Measurements from ENCODE around the gene KCTD21. TPM values are rescaled to one million over a fixed set of nuclear protein-coding genes. Genes with fewer than 3 reads are reported as not detected.
A peak's percentile ranks its signal among the peaks of the same experiment; 100 is the strongest.

The KCTD21 gene
- total and polyA plus RNA-seq, 8 donors = 2.9 to 62.4 (median 3.7) TPM; not detected in 1

DNA sequence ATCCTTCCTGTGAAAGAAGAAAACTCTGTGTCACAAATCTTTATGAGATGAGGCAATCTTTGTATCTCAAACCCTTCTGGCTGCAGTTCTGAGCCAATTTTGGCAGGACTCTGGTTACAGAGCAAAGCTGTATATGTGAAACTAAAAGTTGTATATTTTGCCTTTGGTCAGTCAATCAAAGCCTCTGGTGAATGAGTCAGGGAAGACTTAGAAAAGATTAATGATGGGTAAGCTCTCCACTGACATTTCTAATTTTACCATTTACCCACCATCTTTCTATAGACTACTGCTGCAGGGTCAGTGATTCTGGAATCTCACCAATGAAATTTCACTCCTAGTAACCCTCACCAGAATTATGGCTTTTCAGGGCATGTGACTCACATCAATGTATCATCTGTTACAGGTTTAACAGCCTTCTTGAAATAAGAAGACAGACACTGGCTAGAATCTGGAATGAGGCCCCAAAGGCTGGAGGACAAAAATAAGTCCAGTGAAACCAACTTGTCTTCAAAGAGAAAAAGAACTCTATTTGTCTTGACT lies 43.6 kb upstream of the KCTD21 start:
- DNase-seq = peak in 1 of 2 donors; percentile 52
- H3K9me3 ChIP-seq = no peaks in the 10 kb centered on the region
- intact Hi-C loops (cut with DNase I; ENCODE audit: low total_unique reads) = no loop called here
- H3K4me3 ChIP-seq = no peak overlapping the region
- no peak overlapping the region for H3K27ac ChIP-seq
- H3K36me3 ChIP-seq = no peaks in the 10 kb centered on the region
- TF ChIP-seq POLR2A (IDR thresholded peaks at IDR 0.05) (no peak), POLR2AphosphoS5 (IDR thresholded peaks at IDR 0.05) (peak in 1 of 3 donors; percentile 13)
- no peaks in the 10 kb centered on the region for H3K27me3 ChIP-seq
- H3K4me1 ChIP-seq = peaks cover 0 to 25% (median 12%) of the 10 kb centered on the region in 4 donors

DNA sequence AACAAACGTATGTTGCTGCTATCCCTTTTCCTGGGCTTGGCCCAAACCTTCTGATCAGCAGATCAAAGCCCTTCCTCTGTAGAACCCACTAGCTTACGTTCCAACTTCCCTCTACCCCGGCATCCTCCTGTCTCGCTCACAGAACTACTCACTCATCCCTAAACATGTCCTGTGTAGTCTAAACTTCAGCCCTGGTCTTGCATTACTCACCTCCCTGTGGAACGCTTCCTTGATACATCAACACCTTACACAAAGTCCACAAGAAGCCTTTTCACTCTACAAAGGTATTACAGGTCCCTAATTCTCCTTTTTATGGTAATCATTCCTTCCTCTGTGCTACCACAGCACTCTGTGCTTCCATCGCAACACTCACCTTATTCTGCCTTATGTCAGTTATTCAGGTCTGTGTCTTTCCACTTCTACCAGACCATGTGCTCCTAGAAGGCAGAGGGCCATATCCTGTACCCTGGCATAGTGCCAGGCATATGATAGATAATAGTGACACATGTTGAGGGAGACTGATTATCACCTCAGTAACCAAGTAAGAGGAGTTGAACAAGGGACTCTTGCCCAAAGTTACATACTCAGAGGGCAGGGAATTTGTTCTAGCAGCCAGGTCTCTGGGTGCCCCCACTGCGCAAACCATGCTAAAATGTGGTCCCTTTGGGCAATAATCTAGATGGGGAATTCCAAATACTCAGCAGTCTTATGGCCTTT lies 41.9 kb upstream of the KCTD21 start:
- no peak overlapping the region for H3K27ac ChIP-seq
- WGBS, 5 donors = 80 to 88% (median 84%) methylated on average over 7 of the region's 7 CpGs
- peaks cover 0 to 17% (median 15%) of the 10 kb centered on the region in 4 donors for H3K36me3 ChIP-seq
- H3K4me1 ChIP-seq = peaks cover 0 to 25% (median 12%) of the 10 kb centered on the region in 4 donors
- intact Hi-C loops (cut with DNase I; ENCODE audit: low total_unique reads) = no loop called here
- no peak for DNase-seq
- H3K9me3 ChIP-seq = no peaks in the 10 kb centered on the region
- TF ChIP-seq, protein P1, sequence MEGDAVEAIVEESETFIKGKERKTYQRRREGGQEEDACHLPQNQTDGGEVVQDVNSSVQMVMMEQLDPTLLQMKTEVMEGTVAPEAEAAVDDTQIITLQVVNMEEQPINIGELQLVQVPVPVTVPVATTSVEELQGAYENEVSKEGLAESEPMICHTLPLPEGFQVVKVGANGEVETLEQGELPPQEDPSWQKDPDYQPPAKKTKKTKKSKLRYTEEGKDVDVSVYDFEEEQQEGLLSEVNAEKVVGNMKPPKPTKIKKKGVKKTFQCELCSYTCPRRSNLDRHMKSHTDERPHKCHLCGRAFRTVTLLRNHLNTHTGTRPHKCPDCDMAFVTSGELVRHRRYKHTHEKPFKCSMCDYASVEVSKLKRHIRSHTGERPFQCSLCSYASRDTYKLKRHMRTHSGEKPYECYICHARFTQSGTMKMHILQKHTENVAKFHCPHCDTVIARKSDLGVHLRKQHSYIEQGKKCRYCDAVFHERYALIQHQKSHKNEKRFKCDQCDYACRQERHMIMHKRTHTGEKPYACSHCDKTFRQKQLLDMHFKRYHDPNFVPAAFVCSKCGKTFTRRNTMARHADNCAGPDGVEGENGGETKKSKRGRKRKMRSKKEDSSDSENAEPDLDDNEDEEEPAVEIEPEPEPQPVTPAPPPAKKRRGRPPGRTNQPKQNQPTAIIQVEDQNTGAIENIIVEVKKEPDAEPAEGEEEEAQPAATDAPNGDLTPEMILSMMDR (IDR thresholded peaks at IDR 0.05) = no peak
- TF ChIP-seq POLR2A (IDR thresholded peaks at IDR 0.05) (no peak), EP300 (IDR thresholded peaks at IDR 0.05) (no peak), POLR2AphosphoS5 (IDR thresholded peaks at IDR 0.05) (no peak)
- no peak overlapping the region for H3K4me3 ChIP-seq
- H3K27me3 ChIP-seq = no peaks in the 10 kb centered on the region

DNA sequence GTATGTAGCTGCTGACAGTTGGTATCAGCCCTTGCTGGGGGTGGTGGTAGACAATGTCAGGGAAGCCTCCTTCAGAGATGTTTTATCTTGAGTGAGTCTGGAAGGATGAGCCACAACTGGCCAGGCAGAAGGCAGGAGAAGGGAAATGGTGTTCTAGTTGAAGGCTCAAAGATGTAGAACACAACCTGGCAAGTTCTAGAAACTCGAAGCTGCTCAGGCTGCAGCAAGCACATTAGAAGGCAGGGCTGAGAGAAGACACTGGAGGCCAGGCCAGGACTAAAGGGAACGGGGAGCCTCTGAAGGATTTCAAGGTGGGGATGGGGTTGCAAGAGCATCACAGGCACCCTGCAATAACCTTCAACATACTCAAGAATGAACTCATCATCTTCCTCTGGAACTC lies 40.7 kb upstream of the KCTD21 start:
- 68 to 92% (median 88%) methylated on average over 2 of the region's 2 CpGs for WGBS, 5 donors
- Histone ChIP-seq H3K4me3 (no peak overlapping the region), H3K9me3 (no peaks in the 10 kb centered on the region), H3K27me3 (no peaks in the 10 kb centered on the region), H3K4me1 (peaks cover 0 to 25% (median 12%) of the 10 kb centered on the region in 4 donors), H3K27ac (peak overlapping the region in 1 of 5 donors; percentile 1), H3K36me3 (peaks cover 5 to 29% (median 27%) of the 10 kb centered on the region in 4 donors)
- no peak for TF ChIP-seq POLR2A (IDR thresholded peaks at IDR 0.05)
- TF ChIP-seq, protein P1 (IDR thresholded peaks at IDR 0.05) = no peak
- TF ChIP-seq EP300 (IDR thresholded peaks at IDR 0.05) = no peak
- no peak for TF ChIP-seq POLR2AphosphoS5 (IDR thresholded peaks at IDR 0.05)
- intact Hi-C loops (cut with DNase I; ENCODE audit: low total_unique reads) = loop anchor here (10.0 kb wide), 1 partner anchor 336 kb away; no protein-coding TSS in a partner anchor
- no peak for DNase-seq

DNA sequence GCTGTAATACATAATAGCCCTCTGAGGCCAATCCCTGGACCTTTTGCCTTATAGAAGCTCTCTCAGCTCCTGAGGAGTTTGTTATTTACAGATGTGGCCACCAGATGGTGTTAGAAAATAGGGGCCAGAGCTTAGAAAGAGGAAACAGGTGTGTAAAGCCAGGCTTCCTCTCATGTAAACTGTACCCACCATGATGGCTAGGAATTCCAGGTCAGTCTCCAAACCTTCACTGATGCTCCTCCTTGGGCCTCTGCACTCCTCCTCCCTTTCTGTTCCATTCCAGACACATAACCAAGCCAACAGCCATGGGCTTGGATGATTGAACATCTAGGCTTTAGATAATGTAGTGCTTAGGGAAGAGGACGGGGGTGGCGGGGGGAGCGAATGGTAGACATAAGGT lies 40.0 kb upstream of the KCTD21 start:
- Histone ChIP-seq H3K4me3 (no peak overlapping the region), H3K27me3 (no peaks in the 10 kb centered on the region), H3K27ac (no peak overlapping the region), H3K36me3 (peaks cover 6 to 35% (median 33%) of the 10 kb centered on the region in 4 donors), H3K9me3 (no peaks in the 10 kb centered on the region), H3K4me1 (peaks cover 0 to 25% (median 12%) of the 10 kb centered on the region in 4 donors)
- peak in 1 of 2 donors; percentile 86 for DNase-seq
- 91 to 99% (median 97%) methylated on average over 3 of the region's 3 CpGs for WGBS, 5 donors
- intact Hi-C loops (cut with DNase I; ENCODE audit: low total_unique reads) = loop anchor here (10.0 kb wide), 1 partner anchor 336 kb away; no protein-coding TSS in a partner anchor
- TF ChIP-seq POLR2AphosphoS5 (IDR thresholded peaks at IDR 0.05) = peak in 1 of 3 donors; percentile 40
- no peak for TF ChIP-seq POLR2A (IDR thresholded peaks at IDR 0.05)
- TF ChIP-seq, protein P1 (IDR thresholded peaks at IDR 0.05) = peak in 5 of 7 experiments; percentile 10 to 58 (median 27)
- TF ChIP-seq EP300 (IDR thresholded peaks at IDR 0.05) = no peak
